Breast epithelium (tissue), 3 donors: ENCODE results near the gene PITX3.

Experiments
- CTCF ChIP-seq, 3 donors: fragments of 450-650 bp; IDR thresholded peaks; one replicate each; pipeline ENCODE4 v1.5.1; 2016 to 2017; ENCODE audit warnings: antibody characterized with exemption in 3 of 3, mild to moderate bottlenecking in 3 of 3, moderate library complexity in 3 of 3
- POLR2A ChIP-seq: fragments of 450-650 bp; IDR thresholded peaks from one replicate; pipeline ENCODE4 v1.6.1; 2016; ENCODE audit warnings: antibody characterized with exemption, mild to moderate bottlenecking, moderate library complexity
- POLR2AphosphoS5 ChIP-seq, 3 donors: sonication (generic); formaldehyde crosslinking; IDR thresholded peaks; one replicate each; pipeline ENCODE4 v1.6.1; 2017; ENCODE audit warnings: antibody characterized with exemption in 3 of 3

- TF ChIP-seq CTCF (IDR thresholded peaks at IDR 0.05) (peak in 1 of 3 donors; percentile 11), POLR2AphosphoS5 (IDR thresholded peaks at IDR 0.05) (peak in 2 of 3 donors; percentile 15 to 48), POLR2A (no peak)
These were observed 15.4 kb downstream of the PITX3 start, which contains the start of gene ELOVL3 for GRCh38 chr10:102225646-102226541.
